Hematopoietic multipotent progenitor cell treated with erythropoietin and hydrocortisone succinate and interleukin-3 and kit ligand, for 6 days (in vitro differentiated cells): ENCODE measurements around the gene RPRD1A.
"Not testable (repeated sequence)": the region's sequence is repeated elsewhere in the genome, so short reads cannot be mapped to it uniquely, and the experiment has no call there.

Source experiments
- DNase-seq: peaks from one replicate; pipeline ENCODE4 v3.0.0-alpha.2; 2015

The RPRD1A gene

GRCh38 chr18:36067055-36067957 lies at the start of gene RPRD1A:
Gene RPRD1A (minus strand): TSS chr18:36067559. CDS start chr18:36067404, 155 bp downstream.
- peak; percentile 98 for DNase-seq

GRCh38 chr18:36116771-36117170 lies 49.4 kb upstream of the RPRD1A start:
- DNase-seq: not testable (repeated sequence)

GRCh38 chr18:36114738-36115137 lies 47.4 kb upstream of the RPRD1A start:
- no peak for DNase-seq

- no peak for DNase-seq
Observed at GRCh38 chr18:36114251-36114650, 46.9 kb upstream of the RPRD1A start.

GRCh38 chr18:36112302-36112701 lies 44.9 kb upstream of the RPRD1A start:
- no peak for DNase-seq

GRCh38 chr18:36109737-36110136 lies 42.4 kb upstream of the RPRD1A start:
- no peak for DNase-seq

GRCh38 chr18:36108601-36109000 lies 41.2 kb upstream of the RPRD1A start:
- no peak for DNase-seq

- no peak for DNase-seq
Observed at GRCh38 chr18:36108196-36108595, 40.8 kb upstream of the RPRD1A start.

GRCh38 chr18:36107477-36107876 lies 40.1 kb upstream of the RPRD1A start:
- DNase-seq: no peak

GRCh38 chr18:36104749-36105148 lies 37.4 kb upstream of the RPRD1A start:
- no peak for DNase-seq

- DNase-seq: no peak
Observed at GRCh38 chr18:36101943-36102342, 34.6 kb upstream of the RPRD1A start.

- peak; percentile 37 for DNase-seq
Observed at GRCh38 chr18:36099311-36099710, 32.0 kb upstream of the RPRD1A start.

- DNase-seq: no peak
Observed at GRCh38 chr18:36096955-36097354, 29.6 kb upstream of the RPRD1A start.

GRCh38 chr18:36095936-36096519 lies 28.7 kb upstream of the RPRD1A start:
- peak; percentile 82 for DNase-seq

- no peak for DNase-seq
Observed at GRCh38 chr18:36094431-36094830, 27.1 kb upstream of the RPRD1A start.

GRCh38 chr18:36092116-36092515 lies 24.8 kb upstream of the RPRD1A start:
- DNase-seq: not testable (repeated sequence)

GRCh38 chr18:36089001-36089400 lies 21.6 kb upstream of the RPRD1A start:
- no peak for DNase-seq

- DNase-seq: no peak
Observed at GRCh38 chr18:36088256-36088655, 20.9 kb upstream of the RPRD1A start.

GRCh38 chr18:36086186-36086585 lies 18.8 kb upstream of the RPRD1A start:
- no peak for DNase-seq

GRCh38 chr18:36085195-36085594 lies 17.8 kb upstream of the RPRD1A start:
- DNase-seq: no peak

GRCh38 chr18:36083729-36084128 lies 16.4 kb upstream of the RPRD1A start:
- no peak for DNase-seq

GRCh38 chr18:36081118-36081517 lies 13.8 kb upstream of the RPRD1A start:
- DNase-seq: not testable (repeated sequence)

GRCh38 chr18:36078751-36079529 lies 11.6 kb upstream of the RPRD1A start:
- no peak for DNase-seq
